ENCODE results near the gene MEGF6.

The MEGF6 gene

DNA sequence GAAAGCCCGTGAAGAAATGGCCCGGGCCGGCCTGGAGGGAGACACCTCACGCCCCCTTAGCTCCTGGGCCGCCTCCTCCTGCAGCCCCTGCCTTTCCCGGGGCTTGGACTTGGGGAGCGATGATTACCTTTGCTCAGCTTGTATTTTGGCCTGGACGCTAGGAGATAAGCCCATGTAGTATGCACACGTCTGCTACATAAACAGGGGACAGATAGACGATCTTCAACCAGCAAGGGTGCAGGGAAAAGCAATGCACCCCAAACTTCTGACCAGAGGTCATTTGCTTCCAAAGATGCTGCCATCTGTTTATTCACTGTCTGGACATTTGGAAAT, 41.9 kb upstream of the MEGF6 start:
- Histone ChIP-seq H3K4me1 (ENCODE audit: control insufficient read depth, insufficient read depth, low read length) (peaks cover 5% of the 10 kb centered on the region; the same call in 1 of the 2 replicates), H3K36me3 (ENCODE audit: control insufficient read depth, insufficient read depth, low read length) (no peaks in the 10 kb centered on the region), H3K27ac (ENCODE audit: low read length) (no peak overlapping the region), H3K27me3 (ENCODE audit: control insufficient read depth, insufficient read depth, low read length) (peaks cover 43% of the 10 kb centered on the region), H3K4me3 (ENCODE audit: low read length) (no peak overlapping the region), H3K9me3 (ENCODE audit: control insufficient read depth, insufficient read depth, low read length) (no peaks in the 10 kb centered on the region)
- DNase-seq (ENCODE audit: low read depth, low spot score), result no peak
- no CpG with 5 or more reads among the region's 10 CpGs for WGBS (ENCODE audit: insufficient coverage, insufficient read length)

DNA sequence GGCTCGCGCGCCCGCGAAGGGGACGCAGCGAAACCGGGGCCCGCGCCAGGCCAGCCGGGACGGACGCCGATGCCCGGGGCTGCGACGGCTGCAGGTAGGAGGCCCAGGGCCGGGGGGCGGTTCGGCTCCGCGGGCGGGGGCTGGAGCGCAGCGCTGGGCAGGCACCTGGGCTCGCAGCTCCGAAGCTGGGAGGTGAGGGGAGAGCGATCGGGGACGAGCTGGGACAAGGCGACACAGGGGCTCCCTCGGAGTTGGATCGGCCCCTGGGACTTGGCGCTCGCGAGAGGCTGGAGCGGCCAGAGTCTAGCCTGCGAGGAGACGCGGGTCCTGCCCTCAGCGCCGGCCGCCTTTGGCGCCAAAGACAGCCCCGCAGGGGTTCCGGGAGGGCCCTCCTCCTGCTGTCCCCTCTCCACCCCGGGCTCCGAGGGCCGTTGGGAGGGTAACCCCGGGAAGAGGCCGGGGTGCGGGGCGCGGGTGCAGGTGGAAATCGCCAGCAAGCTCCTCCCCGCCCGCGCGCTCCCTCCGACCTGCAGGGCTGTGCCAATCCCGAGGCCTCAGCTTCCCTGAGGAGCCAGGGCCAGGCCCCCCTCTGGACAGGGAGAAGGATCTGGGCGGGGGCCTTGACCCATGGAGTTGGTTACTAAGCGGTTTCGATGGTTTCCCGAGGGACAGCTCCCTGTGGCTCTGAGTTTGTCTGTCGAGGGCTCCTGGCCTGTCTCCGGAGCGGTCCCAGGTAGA, 41.4 kb upstream of the MEGF6 start:
- Histone ChIP-seq H3K9me3 (ENCODE audit: control insufficient read depth, insufficient read depth, low read length) (no peaks in the 10 kb centered on the region), H3K36me3 (ENCODE audit: control insufficient read depth, insufficient read depth, low read length) (no peaks in the 10 kb centered on the region), H3K27ac (ENCODE audit: low read length) (no peak overlapping the region), H3K27me3 (ENCODE audit: control insufficient read depth, insufficient read depth, low read length) (peaks cover 43% of the 10 kb centered on the region), H3K4me3 (ENCODE audit: low read length) (peak overlapping the region; percentile 57), H3K4me1 (ENCODE audit: control insufficient read depth, insufficient read depth, low read length) (peaks cover 5% of the 10 kb centered on the region; the same call in 1 of the 2 replicates)
- no CpG with 5 or more reads among the region's 68 CpGs for WGBS (ENCODE audit: insufficient coverage, insufficient read length)
- DNase-seq (ENCODE audit: low read depth, low spot score), result no peak

DNA sequence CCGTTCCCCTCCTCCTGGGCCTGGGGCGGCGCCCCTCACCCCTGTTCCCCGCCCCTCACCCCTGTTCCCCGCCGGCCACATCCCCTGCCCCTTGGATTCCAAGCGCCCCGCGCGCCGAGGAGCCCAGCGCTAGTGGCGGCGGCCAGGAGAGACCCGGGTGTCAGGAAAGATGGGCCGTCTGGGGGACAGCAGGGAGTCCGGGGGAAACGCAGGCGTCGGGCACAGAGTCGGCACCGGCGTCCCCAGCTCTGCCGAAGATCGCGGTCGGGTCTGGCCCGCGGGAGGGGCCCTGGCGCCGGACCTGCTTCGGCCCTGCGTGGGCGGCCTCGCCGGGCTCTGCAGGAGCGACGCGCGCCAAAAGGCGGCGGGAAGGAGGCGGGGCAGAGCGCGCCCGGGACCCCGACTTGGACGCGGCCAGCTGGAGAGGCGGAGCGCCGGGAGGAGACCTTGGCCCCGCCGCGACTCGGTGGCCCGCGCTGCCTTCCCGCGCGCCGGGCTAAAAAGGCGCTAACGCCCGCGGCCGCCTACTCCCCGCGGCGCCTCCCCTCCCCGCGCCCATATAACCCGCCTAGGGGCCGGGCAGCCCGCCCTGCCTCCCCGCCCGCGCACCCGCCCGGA, 40.7 kb upstream of the MEGF6 start, which contains the start of gene TP73:
Gene TP73, plus strand, starts transcription at position 587 of the 618 bp plus-strand sequence. CDS start 29,850 bp downstream, outside the sequence.
- Histone ChIP-seq H3K9me3 (ENCODE audit: control insufficient read depth, insufficient read depth, low read length) (no peaks in the 10 kb centered on the region), H3K4me3 (ENCODE audit: low read length) (peak within 1 kb of the TSS; percentile 57), H3K27ac (ENCODE audit: low read length) (no peak within 1 kb of the TSS), H3K4me1 (ENCODE audit: control insufficient read depth, insufficient read depth, low read length) (peaks cover 5% of the 10 kb centered on the region; the same call in 1 of the 2 replicates), H3K27me3 (ENCODE audit: control insufficient read depth, insufficient read depth, low read length) (peaks cover 43% of the 10 kb centered on the region), H3K36me3 (ENCODE audit: control insufficient read depth, insufficient read depth, low read length) (no peaks in the 10 kb centered on the region)
- DNase-seq (ENCODE audit: low read depth, low spot score), result no peak
- WGBS (ENCODE audit: insufficient coverage, insufficient read length), result no CpG with 5 or more reads among the region's 80 CpGs

DNA sequence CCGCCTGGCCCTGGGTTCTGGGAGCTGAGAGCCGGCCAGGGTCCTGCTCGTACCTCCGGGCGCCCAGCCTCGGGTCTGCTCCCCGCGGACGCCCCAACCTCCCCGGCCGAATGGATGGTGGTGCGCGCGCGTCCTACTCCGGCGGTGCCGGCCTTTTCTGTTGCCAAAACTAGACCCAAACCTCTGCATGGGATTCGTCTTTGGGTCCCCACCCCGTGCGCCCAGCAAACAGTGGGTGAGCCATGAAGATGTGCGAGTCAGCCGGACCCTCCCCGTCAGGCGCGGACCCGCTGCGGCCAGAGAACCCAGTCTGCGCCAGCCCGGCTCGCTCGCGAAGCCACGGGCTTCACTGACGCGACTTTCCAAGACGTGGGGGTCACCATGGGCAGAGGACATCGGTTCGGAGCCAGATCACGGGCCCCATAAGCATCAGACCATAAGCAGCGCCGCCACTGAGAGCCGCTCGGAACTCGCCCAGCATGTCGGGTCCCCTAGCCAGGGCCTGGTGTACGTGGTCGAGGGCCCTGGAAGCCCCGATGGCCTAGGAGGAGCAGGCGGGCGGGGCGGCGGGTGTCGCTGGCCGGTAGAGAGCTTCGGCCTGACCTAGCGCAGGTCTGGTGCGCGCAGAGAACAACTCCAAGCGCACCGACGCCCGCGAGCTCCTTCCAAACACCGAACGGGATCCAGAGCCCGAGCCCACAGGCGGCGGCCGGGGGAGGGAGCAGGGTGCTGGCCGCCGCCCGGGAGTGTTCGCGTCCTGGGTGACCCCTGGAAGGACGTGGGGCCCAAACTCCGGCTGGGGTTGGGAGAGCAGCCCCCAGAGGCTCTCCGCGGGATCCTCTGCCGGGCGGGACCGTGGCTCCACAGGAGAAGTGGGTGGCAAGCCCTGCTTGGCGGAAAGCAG, 40.0 kb upstream of the MEGF6 start:
- Histone ChIP-seq H3K36me3 (ENCODE audit: control insufficient read depth, insufficient read depth, low read length) (no peaks in the 10 kb centered on the region), H3K4me3 (ENCODE audit: low read length) (peak overlapping the region; percentile 57; the same call in 1 of the 2 replicates), H3K27me3 (ENCODE audit: control insufficient read depth, insufficient read depth, low read length) (peaks cover 40% of the 10 kb centered on the region), H3K4me1 (ENCODE audit: control insufficient read depth, insufficient read depth, low read length) (peaks cover 5% of the 10 kb centered on the region; the same call in 1 of the 2 replicates), H3K27ac (ENCODE audit: low read length) (no peak overlapping the region), H3K9me3 (ENCODE audit: control insufficient read depth, insufficient read depth, low read length) (no peaks in the 10 kb centered on the region)
- no CpG with 5 or more reads among the region's 83 CpGs for WGBS (ENCODE audit: insufficient coverage, insufficient read length)
- no peak for DNase-seq (ENCODE audit: low read depth, low spot score)

DNA sequence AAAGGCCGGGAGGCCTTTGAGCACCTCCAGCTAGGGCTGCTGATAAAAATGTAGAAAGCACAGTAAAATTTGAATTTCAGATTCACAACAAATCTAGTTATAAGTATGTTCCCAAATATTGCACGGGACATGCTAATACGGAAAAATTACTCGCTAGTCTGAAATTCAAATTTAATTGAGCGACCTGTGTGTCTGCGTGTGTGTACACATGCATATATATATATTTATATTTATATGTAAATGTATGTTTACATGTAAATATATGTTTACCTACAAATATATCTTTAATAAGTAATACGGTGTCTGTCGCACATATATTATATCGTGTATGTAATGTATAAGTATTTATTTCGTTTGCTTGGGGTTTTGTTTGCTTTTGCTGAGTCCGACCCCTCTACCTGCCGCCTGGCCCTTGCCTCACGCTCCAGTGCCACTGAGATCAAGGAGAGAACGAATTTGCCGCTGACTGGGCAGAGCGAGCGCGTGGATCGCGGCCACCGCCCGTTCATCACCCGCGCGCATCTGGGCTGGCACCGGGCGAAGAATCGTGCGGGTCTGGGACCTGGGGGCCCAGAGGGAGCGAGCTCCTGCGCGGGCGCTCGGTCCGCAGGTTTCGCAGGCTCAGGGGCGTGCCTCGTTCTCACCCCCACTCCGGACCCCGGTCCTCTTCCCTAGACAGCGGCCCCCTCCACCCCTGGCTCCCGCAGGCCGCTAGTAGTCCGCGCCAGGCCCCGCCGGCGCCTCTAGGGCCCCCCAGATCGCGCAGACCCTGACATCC, 39.1 kb upstream of the MEGF6 start:
- H3K27ac ChIP-seq (ENCODE audit: low read length), result no peak overlapping the region
- no CpG with 5 or more reads among the region's 50 CpGs for WGBS (ENCODE audit: insufficient coverage, insufficient read length)
- H3K4me1 ChIP-seq (ENCODE audit: control insufficient read depth, insufficient read depth, low read length), result peaks cover 5% of the 10 kb centered on the region; the same call in 1 of the 2 replicates
- H3K36me3 ChIP-seq (ENCODE audit: control insufficient read depth, insufficient read depth, low read length), result no peaks in the 10 kb centered on the region
- H3K9me3 ChIP-seq (ENCODE audit: control insufficient read depth, insufficient read depth, low read length), result no peaks in the 10 kb centered on the region
- peaks cover 40% of the 10 kb centered on the region for H3K27me3 ChIP-seq (ENCODE audit: control insufficient read depth, insufficient read depth, low read length)
- peak overlapping the region; percentile 57; the same call in 1 of the 2 replicates for H3K4me3 ChIP-seq (ENCODE audit: low read length)
- DNase-seq (ENCODE audit: low read depth, low spot score), result no peak

DNA sequence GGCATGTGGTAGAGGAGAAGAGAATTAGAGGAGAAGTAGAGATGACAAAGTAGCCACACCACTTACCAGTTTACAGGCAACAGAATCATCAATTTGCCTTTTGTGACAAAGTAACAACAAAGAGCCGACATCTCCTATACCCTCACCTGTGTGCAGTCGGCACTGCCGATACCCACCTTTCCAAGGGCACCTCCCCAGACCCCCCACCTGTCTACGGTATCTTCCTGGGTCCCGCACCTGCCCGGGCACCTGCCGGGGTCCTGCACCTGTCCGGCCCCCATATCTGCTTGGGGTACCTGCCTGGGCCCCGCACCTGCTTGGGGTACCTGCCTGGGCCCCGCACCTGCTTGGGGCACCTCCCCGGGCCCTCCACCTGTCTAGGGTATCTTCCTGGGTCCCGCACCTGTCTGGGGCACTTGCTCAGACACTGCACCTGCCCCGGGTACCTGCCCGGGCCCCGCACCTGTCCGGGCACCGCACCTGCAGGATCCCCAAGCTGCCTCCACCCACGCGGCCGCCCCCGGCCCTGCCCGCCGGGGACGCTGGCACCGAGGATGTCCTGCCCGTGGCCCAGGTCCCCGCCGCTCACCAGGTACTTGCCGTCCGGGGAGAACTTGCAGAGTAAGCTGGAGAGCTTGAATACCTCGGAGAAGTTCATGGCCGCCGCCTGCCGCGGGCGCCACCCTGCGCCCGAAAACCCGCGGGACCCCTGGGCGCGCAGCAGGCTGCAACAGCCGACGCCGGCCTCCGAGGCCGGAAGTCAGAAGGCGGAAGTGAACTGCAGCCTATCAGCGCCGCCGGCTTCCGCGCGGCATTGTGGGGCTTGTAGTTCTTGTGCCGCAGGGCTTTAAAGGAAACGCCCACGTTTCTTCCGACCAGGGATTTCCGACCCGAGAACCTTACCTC, 38.3 kb upstream of the MEGF6 start, which contains the start of gene WRAP73:
Gene WRAP73, minus strand, starts transcription at position 762 of the 906 bp plus-strand sequence. Its CDS starts 104 bp downstream, at position 658.
- peak within 1 kb of the TSS; percentile 90 for H3K4me3 ChIP-seq (ENCODE audit: low read length)
- H3K9me3 ChIP-seq (ENCODE audit: control insufficient read depth, insufficient read depth, low read length), result no peaks in the 10 kb centered on the region
- H3K4me1 ChIP-seq (ENCODE audit: control insufficient read depth, insufficient read depth, low read length), result peaks cover 5% of the 10 kb centered on the region; the same call in 1 of the 2 replicates
- H3K27me3 ChIP-seq (ENCODE audit: control insufficient read depth, insufficient read depth, low read length), result peaks cover 36% of the 10 kb centered on the region
- H3K27ac ChIP-seq (ENCODE audit: low read length), result no peak within 1 kb of the TSS
- no CpG with 5 or more reads among the region's 60 CpGs for WGBS (ENCODE audit: insufficient coverage, insufficient read length)
- no peaks in the 10 kb centered on the region for H3K36me3 ChIP-seq (ENCODE audit: control insufficient read depth, insufficient read depth, low read length)
- DNase-seq (ENCODE audit: low read depth, low spot score), result peak; percentile 80

DNA sequence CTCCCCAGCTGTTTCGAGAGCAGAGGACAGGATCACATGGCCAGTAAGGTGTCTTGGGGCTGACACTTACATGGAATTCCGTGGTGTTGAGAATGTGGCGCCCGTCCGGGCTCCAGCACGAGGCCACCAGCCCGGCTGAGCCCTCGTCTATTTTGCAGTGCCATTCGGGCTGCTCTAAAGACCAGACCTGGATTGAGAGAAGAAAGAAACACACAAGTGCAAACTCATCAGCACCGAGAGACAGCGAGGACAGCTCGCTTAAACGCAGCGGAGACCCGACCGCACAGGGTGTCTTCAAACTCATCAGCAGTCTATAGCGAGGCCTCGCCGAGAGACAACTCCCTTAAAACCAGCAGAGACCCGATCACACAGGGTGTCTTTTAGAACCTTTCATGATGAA, 35.3 kb upstream of the MEGF6 start:
- H3K4me3 ChIP-seq (ENCODE audit: low read length), result no peak overlapping the region
- WGBS (ENCODE audit: insufficient coverage, insufficient read length), result no CpG with 5 or more reads among the region's 20 CpGs
- peaks cover 3% of the 10 kb centered on the region; the same call in 1 of the 2 replicates for H3K4me1 ChIP-seq (ENCODE audit: control insufficient read depth, insufficient read depth, low read length)
- H3K27me3 ChIP-seq (ENCODE audit: control insufficient read depth, insufficient read depth, low read length), result peaks cover 12% of the 10 kb centered on the region
- no peak overlapping the region for H3K27ac ChIP-seq (ENCODE audit: low read length)
- no peaks in the 10 kb centered on the region for H3K9me3 ChIP-seq (ENCODE audit: control insufficient read depth, insufficient read depth, low read length)
- H3K36me3 ChIP-seq (ENCODE audit: control insufficient read depth, insufficient read depth, low read length), result no peaks in the 10 kb centered on the region
- no peak for DNase-seq (ENCODE audit: low read depth, low spot score)

DNA sequence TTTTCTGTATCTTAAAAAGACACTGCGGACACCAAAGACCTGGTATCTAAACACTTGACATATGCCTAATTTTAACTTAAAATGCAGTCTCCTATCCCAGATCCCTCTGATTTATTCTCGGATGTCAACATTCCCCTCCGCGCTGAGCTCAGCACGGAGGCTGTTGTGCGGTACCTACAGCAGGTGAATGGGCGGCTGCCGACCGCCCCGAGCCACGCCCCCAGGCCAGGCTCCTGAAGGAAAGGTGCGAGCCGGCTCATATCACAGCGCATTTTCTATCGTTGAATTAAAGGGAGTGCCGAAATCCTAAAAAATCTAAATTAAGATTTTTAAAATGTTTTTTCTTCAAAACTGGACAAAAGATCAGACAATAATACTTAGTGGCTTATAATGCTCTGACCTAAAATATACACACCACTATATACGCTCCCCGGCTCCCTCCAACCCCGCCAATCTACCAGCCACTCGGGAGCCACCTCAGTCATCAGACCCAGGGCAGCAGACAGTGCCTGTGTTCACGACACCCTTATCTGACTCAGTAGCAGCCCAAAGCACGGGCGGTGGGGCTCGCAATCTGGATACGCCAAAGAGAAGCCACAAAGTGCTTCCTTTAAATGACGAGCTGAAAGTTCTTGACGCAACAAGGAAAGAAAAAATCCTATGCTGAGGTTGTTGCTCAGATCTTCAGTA, 34.5 kb upstream of the MEGF6 start:
- H3K4me3 ChIP-seq (ENCODE audit: low read length), result no peak overlapping the region
- H3K27me3 ChIP-seq (ENCODE audit: control insufficient read depth, insufficient read depth, low read length), result peaks cover 5% of the 10 kb centered on the region
- no peaks in the 10 kb centered on the region for H3K9me3 ChIP-seq (ENCODE audit: control insufficient read depth, insufficient read depth, low read length)
- no peak overlapping the region for H3K27ac ChIP-seq (ENCODE audit: low read length)
- no peak for DNase-seq (ENCODE audit: low read depth, low spot score)
- WGBS (ENCODE audit: insufficient coverage, insufficient read length), result no CpG with 5 or more reads among the region's 27 CpGs
- H3K4me1 ChIP-seq (ENCODE audit: control insufficient read depth, insufficient read depth, low read length), result peaks cover 3% of the 10 kb centered on the region; the same call in 1 of the 2 replicates
- no peaks in the 10 kb centered on the region for H3K36me3 ChIP-seq (ENCODE audit: control insufficient read depth, insufficient read depth, low read length)
